Measurements from ENCODE around the gene DEFB123.

DNA sequence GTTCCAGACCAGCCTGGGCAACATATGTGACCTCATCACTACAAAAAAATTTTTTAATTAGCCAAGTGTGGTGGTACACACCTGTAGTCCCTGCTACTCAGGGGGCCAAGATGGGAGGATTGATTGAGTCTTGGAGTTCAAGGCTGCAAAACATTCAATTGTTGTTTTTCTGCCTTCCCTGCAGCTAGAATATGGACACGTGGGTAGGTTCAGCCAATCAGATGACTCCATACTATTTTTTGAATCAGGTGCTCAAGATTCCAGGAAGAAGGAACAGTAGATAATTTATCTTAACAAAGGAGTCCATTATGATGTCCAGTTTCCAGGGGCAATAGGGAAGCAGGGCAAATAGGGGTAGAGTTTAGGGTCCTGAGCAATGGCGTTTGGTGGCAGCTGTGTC is 47.6 kb upstream of the DEFB123 start:
- TF ChIP-seq CBFB (CRISPR knock-in tag; IDR thresholded peaks at IDR 0.05; ENCODE audit: low read depth): no peak
- no peak for TF ChIP-seq ZNF138 (CRISPR knock-in tag; conservative IDR thresholded peaks at IDR 0.05)
- no peak for TF ChIP-seq ESRRA (CRISPR knock-in tag; IDR thresholded peaks at IDR 0.05; ENCODE audit: borderline replicate concordance)
- no peak for TF ChIP-seq CTCF (IDR thresholded peaks at IDR 0.05)
